ENCODE measurements around the gene PLXNA4. TPM values are rescaled to one million over a fixed set of nuclear protein-coding genes. Genes with fewer than 3 reads are reported as not detected.

PLXNA4 gene
- total RNA-seq, 1 donor from 2014 or later = 3.5 TPM

GRCh38 chr7:132437730-132438129 lies 138.5 kb downstream of the PLXNA4 start:
- no peak overlapping the region for H3K27ac Mint-ChIP-seq (ENCODE audit: unreplicated experiment)
- H3K4me1 Mint-ChIP-seq (ENCODE audit: unreplicated experiment) = peaks cover 7% of the 10 kb centered on the region
- peaks cover 2% of the 10 kb centered on the region for H3K27me3 Mint-ChIP-seq (ENCODE audit: unreplicated experiment)
- no peak for DNase-seq (ENCODE audit: low spot score)
- no peak for TF ChIP-seq CTCF (IDR thresholded peaks at IDR 0.05; ENCODE audit: unreplicated experiment)
- H3K9me3 Mint-ChIP-seq (ENCODE audit: unreplicated experiment) = no peaks in the 10 kb centered on the region
- no peak overlapping the region for H3K4me3 Mint-ChIP-seq (ENCODE audit: unreplicated experiment)
- H3K36me3 Mint-ChIP-seq (ENCODE audit: low read depth, unreplicated experiment) = no peaks in the 10 kb centered on the region

GRCh38 chr7:132436121-132436520 lies 140.1 kb downstream of the PLXNA4 start:
- no peak overlapping the region for H3K27ac Mint-ChIP-seq (ENCODE audit: unreplicated experiment)

GRCh38 chr7:132435016-132435990 lies 141.0 kb downstream of the PLXNA4 start:
- Mint-ChIP-seq H3K9me3 (ENCODE audit: unreplicated experiment) (no peaks in the 10 kb centered on the region), H3K27me3 (ENCODE audit: unreplicated experiment) (peaks cover 3% of the 10 kb centered on the region), H3K4me3 (ENCODE audit: unreplicated experiment) (no peak overlapping the region), H3K27ac (ENCODE audit: unreplicated experiment) (no peak overlapping the region), H3K4me1 (ENCODE audit: unreplicated experiment) (peaks cover 7% of the 10 kb centered on the region), H3K36me3 (ENCODE audit: low read depth, unreplicated experiment) (no peaks in the 10 kb centered on the region)
- TF ChIP-seq CTCF (IDR thresholded peaks at IDR 0.05; ENCODE audit: unreplicated experiment) = no peak
- DNase-seq (ENCODE audit: low spot score) = no peak

More at GRCh38 chr7:132436121-132436520, 140.1 kb downstream of the PLXNA4 start:
- DNase-seq (ENCODE audit: low spot score) = no peak
- Mint-ChIP-seq H3K36me3 (ENCODE audit: low read depth, unreplicated experiment) (no peaks in the 10 kb centered on the region), H3K4me3 (ENCODE audit: unreplicated experiment) (no peak overlapping the region), H3K4me1 (ENCODE audit: unreplicated experiment) (peaks cover 7% of the 10 kb centered on the region), H3K27me3 (ENCODE audit: unreplicated experiment) (peaks cover 3% of the 10 kb centered on the region), H3K9me3 (ENCODE audit: unreplicated experiment) (no peaks in the 10 kb centered on the region)
- no peak for TF ChIP-seq CTCF (IDR thresholded peaks at IDR 0.05; ENCODE audit: unreplicated experiment)

- Mint-ChIP-seq H3K27ac (ENCODE audit: unreplicated experiment) (no peak overlapping the region), H3K4me3 (ENCODE audit: unreplicated experiment) (no peak overlapping the region), H3K36me3 (ENCODE audit: low read depth, unreplicated experiment) (no peaks in the 10 kb centered on the region), H3K9me3 (ENCODE audit: unreplicated experiment) (no peaks in the 10 kb centered on the region), H3K4me1 (ENCODE audit: unreplicated experiment) (peaks cover 7% of the 10 kb centered on the region), H3K27me3 (ENCODE audit: unreplicated experiment) (peaks cover 3% of the 10 kb centered on the region)
- no peak for DNase-seq (ENCODE audit: low spot score)
- no peak for TF ChIP-seq CTCF (IDR thresholded peaks at IDR 0.05; ENCODE audit: unreplicated experiment)
These were observed 142.2 kb downstream of the PLXNA4 start for GRCh38 chr7:132434041-132434440.

- Mint-ChIP-seq H3K4me1 (ENCODE audit: unreplicated experiment) (peaks cover 7% of the 10 kb centered on the region), H3K36me3 (ENCODE audit: low read depth, unreplicated experiment) (no peaks in the 10 kb centered on the region), H3K9me3 (ENCODE audit: unreplicated experiment) (no peaks in the 10 kb centered on the region), H3K4me3 (ENCODE audit: unreplicated experiment) (no peak overlapping the region), H3K27ac (ENCODE audit: unreplicated experiment) (no peak overlapping the region), H3K27me3 (ENCODE audit: unreplicated experiment) (peaks cover 3% of the 10 kb centered on the region)
- no peak for DNase-seq (ENCODE audit: low spot score)
- TF ChIP-seq CTCF (IDR thresholded peaks at IDR 0.05; ENCODE audit: unreplicated experiment) = no peak
These were observed 143.0 kb downstream of the PLXNA4 start for GRCh38 chr7:132433301-132433700.

Measured in endothelial cell (in vitro differentiated cells).